Esophagus squamous epithelium (tissue), 5 donors: ENCODE data around the gene DMRTC1B. TPM values are rescaled to one million over a fixed set of nuclear protein-coding genes. Genes with fewer than 3 reads are reported as not detected.
"Not testable (repeated sequence)": the region's sequence is repeated elsewhere in the genome, so short reads cannot be mapped to it uniquely, and the experiment has no call there.

Source experiments
- DNase-seq: peaks from one replicate; lab custom pipeline; 2025; lab: John Stamatoyannopoulos, UW
- H3K27ac ChIP-seq, 4 donors: fragments of 200-600 bp; sonication (generic); one replicate each; pipeline ENCODE4 v1.5.1; 2016 to 2019; ENCODE audit warnings: mild to moderate bottlenecking in 1 of 4
- H3K27me3 ChIP-seq, 4 donors: fragments of 200-600 bp; sonication (generic); 1 replicate in 3 of 4; 2 replicates in 1 of 4; pipeline versions ENCODE4 v1.5.1 to v1.6.0; 2017 to 2021; ENCODE audit warnings: antibody characterized with exemption in 1 of 4
- H3K36me3 ChIP-seq, 3 donors: fragments of 200-600 bp; sonication (generic); one replicate each; pipeline ENCODE4 v1.5.1; 2016 to 2019
- H3K4me1 ChIP-seq, 3 donors: fragments of 200-600 bp; sonication (generic); one replicate each; pipeline ENCODE4 v1.5.1; 2017 to 2019
- H3K4me3 ChIP-seq, 4 donors: fragments of 200-600 bp; sonication (generic); 1 replicate in 3 of 4; 2 replicates in 1 of 4; pipeline ENCODE4 v1.5.1; 2016 to 2019; ENCODE audit warnings: mild to moderate bottlenecking in 2 of 4, moderate library complexity in 1 of 4
- H3K9me3 ChIP-seq, 3 donors: fragments of 200-600 bp; sonication (generic); one replicate each; pipeline ENCODE4 v1.5.1; 2016 to 2019
- POLR2A ChIP-seq, 4 donors: fragments of 450-650 bp; IDR thresholded peaks; one replicate each; pipeline ENCODE4 v1.6.1; 2017; ENCODE audit warnings: antibody characterized with exemption in 4 of 4, mild to moderate bottlenecking in 4 of 4, moderate library complexity in 3 of 4
- WGBS, 2 donors: methylation state at CpG; one replicate each; pipeline ENCODE4 v1.1.5; 2018; 5-methylcytosine and 5-hydroxymethylcytosine counted together
- intact Hi-C: fragments of 100-400 bp; cut with DNase I; formaldehyde crosslinking; loops from one replicate; pipeline ENCODE4 v1.15.0; 2022
- total RNA-seq, 4 donors: library from RNA; depleted of rRNA; stranded (reverse); fragments of >200 nt; gene quantifications; one replicate each; pipeline ENCODE4 v1.1.0, GENCODE V29; 2016
- TF ChIP-seq, protein P1 (sequence below), 6 experiments: fragments of 450-650 bp in 4 of 6; fragments of 200-600 bp in 2 of 6; sonication (generic) in 2 of 6; IDR thresholded peaks; one replicate each; pipeline ENCODE4 v1.5.1; 2016 to 2019; ENCODE audit warnings: antibody characterized with exemption in 6 of 6, mild to moderate bottlenecking in 4 of 6, moderate library complexity in 4 of 6
- donor health status: DM: yes; HTN: yes; CAD: no.

The DMRTC1B gene, protein sequence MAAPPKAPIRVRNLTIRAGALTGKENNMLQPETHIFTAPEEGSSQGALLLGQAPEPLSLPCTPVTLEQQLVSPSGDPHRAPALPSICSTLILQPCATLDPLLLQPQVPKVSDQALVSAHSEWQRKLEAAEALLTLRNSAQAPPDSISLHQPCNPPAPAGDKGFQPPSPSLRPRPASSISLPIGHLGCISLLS
- not detected for total RNA-seq

- H3K27me3 ChIP-seq, H3K4me3 ChIP-seq, DNase-seq, intact Hi-C loops, H3K36me3 ChIP-seq, H3K4me1 ChIP-seq, H3K27ac ChIP-seq, H3K9me3 ChIP-seq: not testable (repeated sequence)
- WGBS, 2 donors: no CpG with 5 or more reads among the region's 44 CpGs
These were observed at the start of gene DMRTC1B for GRCh38 chrX:72776653-72777466. Gene DMRTC1B (plus strand): TSS chrX:72776890. CDS start chrX:72845136, 68,246 bp downstream.

GRCh38 chrX:72727846-72728245, 48.8 kb upstream of the DMRTC1B start:
- Histone ChIP-seq H3K36me3 (no peaks in the 10 kb centered on the region), H3K4me3 (no peak overlapping the region), H3K4me1 (no peaks in the 10 kb centered on the region), H3K27me3 (peaks cover 0 to 2% (median 0%) of the 10 kb centered on the region in 4 donors), H3K9me3 (no peaks in the 10 kb centered on the region), H3K27ac (no peak overlapping the region)
- intact Hi-C loops: no loop called here
- no peak for DNase-seq
- 82 to 93% methylated on average over 7 of the region's 7 CpGs for WGBS, 2 donors
- TF ChIP-seq, protein P1, sequence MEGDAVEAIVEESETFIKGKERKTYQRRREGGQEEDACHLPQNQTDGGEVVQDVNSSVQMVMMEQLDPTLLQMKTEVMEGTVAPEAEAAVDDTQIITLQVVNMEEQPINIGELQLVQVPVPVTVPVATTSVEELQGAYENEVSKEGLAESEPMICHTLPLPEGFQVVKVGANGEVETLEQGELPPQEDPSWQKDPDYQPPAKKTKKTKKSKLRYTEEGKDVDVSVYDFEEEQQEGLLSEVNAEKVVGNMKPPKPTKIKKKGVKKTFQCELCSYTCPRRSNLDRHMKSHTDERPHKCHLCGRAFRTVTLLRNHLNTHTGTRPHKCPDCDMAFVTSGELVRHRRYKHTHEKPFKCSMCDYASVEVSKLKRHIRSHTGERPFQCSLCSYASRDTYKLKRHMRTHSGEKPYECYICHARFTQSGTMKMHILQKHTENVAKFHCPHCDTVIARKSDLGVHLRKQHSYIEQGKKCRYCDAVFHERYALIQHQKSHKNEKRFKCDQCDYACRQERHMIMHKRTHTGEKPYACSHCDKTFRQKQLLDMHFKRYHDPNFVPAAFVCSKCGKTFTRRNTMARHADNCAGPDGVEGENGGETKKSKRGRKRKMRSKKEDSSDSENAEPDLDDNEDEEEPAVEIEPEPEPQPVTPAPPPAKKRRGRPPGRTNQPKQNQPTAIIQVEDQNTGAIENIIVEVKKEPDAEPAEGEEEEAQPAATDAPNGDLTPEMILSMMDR (IDR thresholded peaks at IDR 0.05): no peak
- no peak for TF ChIP-seq POLR2A (IDR thresholded peaks at IDR 0.05)

DNA sequence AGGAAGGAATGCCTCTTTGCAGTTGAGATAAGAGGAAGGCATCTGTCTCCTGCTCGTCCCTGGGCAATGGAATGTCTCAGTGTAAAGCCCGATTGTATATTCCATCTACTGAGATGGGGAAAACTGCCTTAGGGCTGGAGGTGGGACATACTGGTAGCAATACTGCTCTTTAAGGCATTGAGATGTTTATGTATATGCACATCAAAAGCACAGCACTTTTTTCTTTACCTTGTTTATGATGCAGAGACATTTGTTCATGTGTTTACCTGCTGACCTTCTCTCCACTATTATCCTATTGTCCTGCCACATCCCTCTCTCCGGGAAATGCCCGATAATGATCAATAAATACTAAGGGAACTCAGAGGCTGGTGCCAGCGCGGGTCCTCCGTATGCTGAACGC, 43.1 kb upstream of the DMRTC1B start:
- intact Hi-C loops, H3K9me3 ChIP-seq, H3K4me3 ChIP-seq, DNase-seq, H3K4me1 ChIP-seq, H3K27ac ChIP-seq, H3K27me3 ChIP-seq, H3K36me3 ChIP-seq: not testable (repeated sequence)
- WGBS, 2 donors: 63 to 65% methylated on average over 8 of the region's 8 CpGs

- no peak overlapping the region for H3K27ac ChIP-seq
- no peak overlapping the region for H3K4me3 ChIP-seq
- no peak for DNase-seq
- TF ChIP-seq, protein P1 (IDR thresholded peaks at IDR 0.05): no peak
- no peak for TF ChIP-seq POLR2A (IDR thresholded peaks at IDR 0.05)
- intact Hi-C loops: no loop called here
- no peaks in the 10 kb centered on the region for H3K9me3 ChIP-seq
- no peaks in the 10 kb centered on the region for H3K36me3 ChIP-seq
- H3K27me3 ChIP-seq: no peaks in the 10 kb centered on the region
- H3K4me1 ChIP-seq: no peaks in the 10 kb centered on the region
- 75 to 80% methylated on average over 1 of the region's 1 CpG for WGBS, 2 donors
These were observed 41.1 kb upstream of the DMRTC1B start for GRCh38 chrX:72735561-72735960.

DNA sequence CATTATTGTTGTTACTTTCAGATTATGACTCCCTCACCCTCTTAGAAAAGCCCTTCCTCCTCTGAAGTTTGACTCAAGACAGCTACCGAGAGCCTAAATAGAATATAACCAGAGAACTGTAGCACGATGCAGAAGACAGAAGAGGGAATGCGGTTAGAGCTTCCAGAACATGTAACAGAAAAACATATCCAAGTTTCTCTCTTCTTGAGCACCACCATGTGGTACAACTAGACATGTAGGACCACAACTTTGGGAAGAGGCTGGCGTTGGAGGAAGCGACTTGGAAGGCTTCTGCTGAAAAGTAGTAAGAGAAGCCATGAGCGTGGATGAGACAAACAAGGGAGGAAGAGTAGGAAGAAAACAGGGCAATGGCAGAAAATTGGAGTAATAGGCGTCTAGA, 31.1 kb upstream of the DMRTC1B start:
- DNase-seq, H3K27ac ChIP-seq, H3K36me3 ChIP-seq, H3K4me1 ChIP-seq, H3K4me3 ChIP-seq, H3K27me3 ChIP-seq, H3K9me3 ChIP-seq, intact Hi-C loops: not testable (repeated sequence)
- WGBS, 2 donors: no CpG with 5 or more reads among the region's 7 CpGs

- H3K36me3 ChIP-seq, H3K27me3 ChIP-seq, H3K4me3 ChIP-seq, H3K9me3 ChIP-seq, DNase-seq, intact Hi-C loops, H3K27ac ChIP-seq, H3K4me1 ChIP-seq: not testable (repeated sequence)
- WGBS, 2 donors: no CpG with 5 or more reads among the region's 3 CpGs
These were observed 28.1 kb upstream of the DMRTC1B start for GRCh38 chrX:72748545-72748944.

GRCh38 chrX:72760454-72760853, 16.2 kb upstream of the DMRTC1B start:
- H3K4me1 ChIP-seq, intact Hi-C loops, H3K27me3 ChIP-seq, DNase-seq, H3K36me3 ChIP-seq, H3K4me3 ChIP-seq, H3K9me3 ChIP-seq, H3K27ac ChIP-seq: not testable (repeated sequence)
- no CpG with 5 or more reads among the region's 9 CpGs for WGBS, 2 donors

DNA sequence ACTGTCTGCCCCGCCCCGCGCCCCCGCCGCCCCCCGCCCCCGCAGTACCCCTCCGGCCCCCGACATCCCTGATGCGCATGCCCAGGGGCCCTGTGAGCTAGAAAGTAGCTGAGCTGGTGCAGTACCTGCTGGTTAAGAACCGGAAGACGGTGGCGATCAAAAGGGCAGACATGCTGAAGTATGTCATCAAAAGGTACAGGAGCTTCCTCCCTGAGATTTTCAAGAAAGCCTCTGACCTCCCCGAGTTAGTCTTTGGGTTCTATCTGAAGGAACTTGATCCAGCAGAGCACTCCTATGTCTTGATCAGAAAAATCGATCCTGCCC, 739 bp downstream of the DMRTC1B start:
- H3K36me3 ChIP-seq, H3K4me3 ChIP-seq, DNase-seq, H3K4me1 ChIP-seq, H3K9me3 ChIP-seq, intact Hi-C loops, H3K27me3 ChIP-seq, H3K27ac ChIP-seq: not testable (repeated sequence)
- no CpG with 5 or more reads among the region's 15 CpGs for WGBS, 2 donors

GRCh38 chrX:72778146-72778545, 1.5 kb downstream of the DMRTC1B start:
- H3K4me3 ChIP-seq, H3K9me3 ChIP-seq, H3K36me3 ChIP-seq, intact Hi-C loops, H3K27me3 ChIP-seq, DNase-seq, H3K4me1 ChIP-seq, H3K27ac ChIP-seq: not testable (repeated sequence)
- no CpG with 5 or more reads among the region's 6 CpGs for WGBS, 2 donors

- H3K9me3 ChIP-seq, H3K4me3 ChIP-seq, H3K27ac ChIP-seq, DNase-seq, intact Hi-C loops, H3K36me3 ChIP-seq, H3K4me1 ChIP-seq, H3K27me3 ChIP-seq: not testable (repeated sequence)
- WGBS, 2 donors: no CpG with 5 or more reads among the region's 15 CpGs
These were observed 5.9 kb downstream of the DMRTC1B start, which contains the start of gene FAM236B for GRCh38 chrX:72782560-72782959. Gene FAM236B (minus strand): TSS chrX:72782660. CDS start chrX:72782560, 100 bp downstream.

DNA sequence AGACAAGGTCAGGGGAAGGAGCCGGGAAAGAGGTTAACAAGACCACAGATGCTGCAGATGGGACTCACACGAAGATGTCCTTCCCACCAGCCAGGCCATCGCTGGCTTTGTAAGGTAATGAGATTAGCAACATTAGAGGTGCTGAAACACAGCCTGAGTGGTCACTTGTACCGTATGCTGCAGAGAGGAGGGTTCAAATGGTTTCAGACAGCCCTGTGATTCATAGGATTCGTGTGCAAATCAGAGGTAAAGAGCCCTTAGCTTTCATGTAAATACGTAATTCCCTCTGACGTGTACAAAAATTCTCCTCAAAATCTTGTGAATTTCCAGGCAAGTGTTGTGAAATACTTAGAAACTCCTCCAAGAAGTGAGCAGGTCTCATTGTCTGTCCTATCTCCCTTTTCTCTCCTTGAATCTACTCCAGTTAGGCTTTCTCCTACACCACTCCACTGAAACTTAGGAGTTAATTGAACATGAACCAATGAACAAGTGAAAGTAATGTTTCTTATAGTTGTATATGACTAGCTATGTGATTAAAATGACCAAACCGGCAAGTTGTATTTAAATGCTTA, 6.8 kb downstream of the DMRTC1B start:
- intact Hi-C loops: not testable (repeated sequence)
- no CpG with 5 or more reads among the region's 8 CpGs for WGBS, 2 donors

More for the DNA sequence above, 6.8 kb downstream of the DMRTC1B start:
- not testable (repeated sequence) for H3K4me3 ChIP-seq, H3K27ac ChIP-seq, H3K9me3 ChIP-seq, DNase-seq, H3K36me3 ChIP-seq, H3K4me1 ChIP-seq, H3K27me3 ChIP-seq
